SKM-1 treated with dmso at 0.1 percent for 144 hours (cell line): ENCODE measurements around the gene CEMIP2.

Experiments
- DNase-seq: peaks from one replicate; lab custom pipeline; 2025; ENCODE audit not compliant: unreplicated experiment; lab: John Stamatoyannopoulos, UW

CEMIP2 gene

GRCh38 chr9:71647094-71647591, 121.2 kb downstream of the CEMIP2 start:
- peak; percentile 47 for DNase-seq

DNA sequence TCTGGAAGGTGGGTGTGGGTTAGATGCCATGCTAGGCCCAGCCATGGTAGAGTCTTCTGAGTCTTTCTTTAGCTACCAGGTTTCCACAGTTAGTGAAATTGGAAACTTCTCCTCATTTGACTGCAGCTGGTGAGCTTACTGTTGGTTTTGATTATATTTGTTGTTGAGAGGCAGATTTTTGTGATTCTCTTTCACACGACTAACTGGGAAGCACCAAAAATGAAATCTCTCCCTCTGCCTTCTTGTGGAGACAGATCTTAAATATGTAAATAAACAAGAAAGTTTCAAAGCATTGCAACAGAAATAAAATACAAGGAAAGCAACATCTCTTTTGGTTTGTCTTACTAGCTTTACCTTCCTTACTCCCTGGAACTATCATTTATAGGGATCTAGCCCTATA, 122.2 kb downstream of the CEMIP2 start:
- DNase-seq: no peak

- DNase-seq: no peak
These were observed 123.4 kb downstream of the CEMIP2 start for GRCh38 chr9:71644819-71645362.

- no peak for DNase-seq
These were observed 125.0 kb downstream of the CEMIP2 start for GRCh38 chr9:71643330-71643729.

GRCh38 chr9:71642056-71642455, 126.3 kb downstream of the CEMIP2 start:
- no peak for DNase-seq

GRCh38 chr9:71638627-71639026, 129.7 kb downstream of the CEMIP2 start:
- no peak for DNase-seq

DNA sequence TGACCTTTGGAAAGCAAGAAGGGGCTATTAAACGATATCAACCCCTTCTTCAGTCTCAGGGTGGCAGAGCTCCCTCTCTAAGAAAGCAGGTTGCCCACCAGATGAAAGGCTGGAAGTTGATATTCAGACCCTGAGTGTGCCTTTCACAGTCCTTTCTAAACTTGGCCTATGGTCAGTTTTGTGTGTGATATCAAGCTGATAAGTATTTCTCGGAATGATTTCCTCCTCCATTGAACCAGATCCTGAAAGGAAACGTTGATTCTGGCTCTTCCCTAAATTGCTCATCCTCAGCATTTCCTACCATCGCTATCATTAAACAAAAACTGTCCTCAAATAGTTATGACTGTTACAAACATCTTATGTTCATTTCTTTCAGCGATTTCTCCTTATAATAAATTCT, 130.4 kb downstream of the CEMIP2 start:
- no peak for DNase-seq

- DNase-seq: no peak
These were observed 130.9 kb downstream of the CEMIP2 start for GRCh38 chr9:71637375-71637774.

GRCh38 chr9:71636143-71636839, 132.0 kb downstream of the CEMIP2 start:
- DNase-seq: no peak

DNA sequence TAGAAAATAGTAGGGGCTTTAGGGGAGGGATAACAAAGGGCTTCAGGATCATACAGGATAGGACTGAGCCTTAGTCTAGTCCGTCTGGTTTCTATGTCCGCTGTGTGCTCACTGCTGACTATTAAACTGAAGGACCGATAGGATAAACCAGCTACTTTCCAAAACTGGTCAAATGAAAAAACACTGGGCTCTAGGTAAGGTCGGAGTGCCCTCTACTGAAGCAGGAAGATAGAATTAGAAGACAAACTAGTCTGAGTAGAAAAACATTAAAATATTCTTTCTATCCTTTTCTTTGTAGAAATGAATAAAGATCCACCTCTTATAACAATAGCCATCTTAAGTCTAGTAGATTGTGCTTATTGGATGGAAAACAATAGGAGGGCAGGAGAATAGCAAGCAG, 133.6 kb downstream of the CEMIP2 start:
- DNase-seq: no peak
